Mucosa of stomach (tissue), 1 donor: ENCODE results near the gene SYNJ1.
"Not testable (repeated sequence)": the region's sequence is repeated elsewhere in the genome, so short reads cannot be mapped to it uniquely, and the experiment has no call there.

ENCODE experiments used
- H3K27me3 ChIP-seq: one replicate; pipeline ENCODE4 v1.7.0; 2013; ENCODE audit warnings: mild to moderate bottlenecking, low read length; ENCODE audit not compliant: control insufficient read depth, insufficient read depth
- H3K36me3 ChIP-seq: one replicate; pipeline ENCODE4 v1.7.0; 2013; ENCODE audit warnings: low read length; ENCODE audit not compliant: control insufficient read depth, insufficient read depth
- H3K4me1 ChIP-seq: one replicate; pipeline ENCODE4 v1.7.0; 2013; ENCODE audit warnings: mild to moderate bottlenecking, low read length; ENCODE audit not compliant: control insufficient read depth, insufficient read depth
- H3K4me3 ChIP-seq: one replicate; pipeline ENCODE4 v1.7.0; 2013; ENCODE audit warnings: low read length
- H3K9ac ChIP-seq: one replicate; pipeline ENCODE4 v1.7.0; 2013; ENCODE audit warnings: mild to moderate bottlenecking, low read length, moderate library complexity
- H3K9me3 ChIP-seq: one replicate; pipeline ENCODE4 v1.7.0; 2013; ENCODE audit warnings: mild to moderate bottlenecking, low read length, moderate library complexity; ENCODE audit not compliant: control insufficient read depth
- donor health status: Pancreatic carcinoma.

Gene SYNJ1

GRCh38 chr21:32626621-32627196, 101.1 kb downstream of the SYNJ1 start:
- Histone ChIP-seq H3K4me3 (no peak overlapping the region), H3K4me1 (no peaks in the 10 kb centered on the region), H3K36me3 (no peaks in the 10 kb centered on the region), H3K9me3 (no peaks in the 10 kb centered on the region), H3K27me3 (no peaks in the 10 kb centered on the region), H3K9ac (no peak overlapping the region)

- not testable (repeated sequence) for H3K27me3 ChIP-seq, H3K9ac ChIP-seq, H3K9me3 ChIP-seq, H3K36me3 ChIP-seq, H3K4me1 ChIP-seq, H3K4me3 ChIP-seq
Observed at GRCh38 chr21:32618218-32618617, 109.6 kb downstream of the SYNJ1 start.

- no peaks in the 10 kb centered on the region for H3K27me3 ChIP-seq
- H3K9me3 ChIP-seq: no peaks in the 10 kb centered on the region
- peak overlapping the region; percentile 86 for H3K9ac ChIP-seq
- H3K4me3 ChIP-seq: peak overlapping the region; percentile 85
- peaks cover 10% of the 10 kb centered on the region for H3K4me1 ChIP-seq
- no peaks in the 10 kb centered on the region for H3K36me3 ChIP-seq
Observed at GRCh38 chr21:32613436-32614043, 114.3 kb downstream of the SYNJ1 start.

GRCh38 chr21:32612999-32613337, 114.8 kb downstream of the SYNJ1 start:
- Histone ChIP-seq H3K36me3 (no peaks in the 10 kb centered on the region), H3K4me3 (peak overlapping the region; percentile 85), H3K27me3 (no peaks in the 10 kb centered on the region), H3K9ac (peak overlapping the region; percentile 86), H3K9me3 (no peaks in the 10 kb centered on the region), H3K4me1 (peaks cover 10% of the 10 kb centered on the region)

GRCh38 chr21:32612075-32612998, 115.5 kb downstream of the SYNJ1 start, which contains the start of gene CFAP298:
CFAP298 (minus strand) TSS chr21:32612377; CDS start chr21:32612243, 134 bp downstream.
- Histone ChIP-seq H3K36me3 (no peaks in the 10 kb centered on the region), H3K4me3 (peak within 1 kb of the TSS; percentile 85), H3K4me1 (peaks cover 10% of the 10 kb centered on the region), H3K9ac (peak within 1 kb of the TSS; percentile 86), H3K27me3 (no peaks in the 10 kb centered on the region), H3K9me3 (no peaks in the 10 kb centered on the region)

- Histone ChIP-seq H3K4me1 (peaks cover 10% of the 10 kb centered on the region), H3K9me3 (no peaks in the 10 kb centered on the region), H3K9ac (peak overlapping the region; percentile 86), H3K27me3 (no peaks in the 10 kb centered on the region), H3K36me3 (peaks cover under 1% of the 10 kb centered on the region), H3K4me3 (peak overlapping the region; percentile 85)
Observed at GRCh38 chr21:32611471-32611997, 116.3 kb downstream of the SYNJ1 start.

GRCh38 chr21:32610940-32611339, 116.9 kb downstream of the SYNJ1 start:
- H3K9ac ChIP-seq, H3K4me1 ChIP-seq, H3K27me3 ChIP-seq, H3K4me3 ChIP-seq, H3K36me3 ChIP-seq, H3K9me3 ChIP-seq: not testable (repeated sequence)

GRCh38 chr21:32608851-32609250, 119.0 kb downstream of the SYNJ1 start:
- H3K36me3 ChIP-seq: peaks cover 15% of the 10 kb centered on the region
- no peaks in the 10 kb centered on the region for H3K27me3 ChIP-seq
- no peak overlapping the region for H3K9ac ChIP-seq
- peaks cover 10% of the 10 kb centered on the region for H3K4me1 ChIP-seq
- H3K4me3 ChIP-seq: no peak overlapping the region
- no peaks in the 10 kb centered on the region for H3K9me3 ChIP-seq

GRCh38 chr21:32605469-32605868, 122.3 kb downstream of the SYNJ1 start:
- H3K36me3 ChIP-seq: peaks cover 31% of the 10 kb centered on the region

GRCh38 chr21:32604464-32604863, 123.3 kb downstream of the SYNJ1 start:
- Histone ChIP-seq H3K4me1 (no peaks in the 10 kb centered on the region), H3K36me3 (peaks cover 34% of the 10 kb centered on the region), H3K4me3 (no peak overlapping the region), H3K27me3 (no peaks in the 10 kb centered on the region), H3K9ac (no peak overlapping the region), H3K9me3 (no peaks in the 10 kb centered on the region)

More at GRCh38 chr21:32605469-32605868, 122.3 kb downstream of the SYNJ1 start:
- Histone ChIP-seq H3K9me3 (no peaks in the 10 kb centered on the region), H3K4me3 (no peak overlapping the region), H3K27me3 (no peaks in the 10 kb centered on the region), H3K9ac (no peak overlapping the region), H3K4me1 (no peaks in the 10 kb centered on the region)

- Histone ChIP-seq H3K36me3 (peaks cover 34% of the 10 kb centered on the region), H3K9ac (no peak overlapping the region)
Observed at GRCh38 chr21:32603131-32603530, 124.7 kb downstream of the SYNJ1 start.

GRCh38 chr21:32602099-32602498, 125.7 kb downstream of the SYNJ1 start:
- Histone ChIP-seq H3K27me3 (no peaks in the 10 kb centered on the region), H3K9ac (no peak overlapping the region), H3K4me3 (no peak overlapping the region), H3K9me3 (no peaks in the 10 kb centered on the region), H3K4me1 (no peaks in the 10 kb centered on the region), H3K36me3 (peaks cover 34% of the 10 kb centered on the region)

More at GRCh38 chr21:32603131-32603530, 124.7 kb downstream of the SYNJ1 start:
- Histone ChIP-seq H3K4me3 (no peak overlapping the region), H3K9me3 (no peaks in the 10 kb centered on the region), H3K27me3 (no peaks in the 10 kb centered on the region), H3K4me1 (no peaks in the 10 kb centered on the region)
